H1 (cell line): ENCODE measurements around the gene MAGEB10. TPM values are rescaled to one million over a fixed set of nuclear protein-coding genes. Genes with fewer than 3 reads are reported as not detected.

Experiments
- CTBP2 ChIP-seq: IDR thresholded peaks from 2 replicates; pipeline ENCODE4 v1.7.0; 2011; ENCODE audit warnings: borderline replicate concordance, mild to moderate bottlenecking, moderate library complexity, mixed read lengths, low read length; ENCODE audit not compliant: insufficient read depth, insufficient read length
- KDM5A ChIP-seq: fragments of 200-600 bp; IDR thresholded peaks from 2 replicates; pipeline ENCODE4 v1.7.1; 2012; ENCODE audit warnings: mild to moderate bottlenecking, low read length, inconsistent platforms, mixed read lengths
- RXRA ChIP-seq: IDR thresholded peaks from 2 replicates; pipeline ENCODE4 v1.6.1; 2011; ENCODE audit warnings: low read depth, mild to moderate bottlenecking, low read length, moderate library complexity; ENCODE audit not compliant: insufficient read depth
- SAP30 ChIP-seq: fragments of 300-600 bp; sonication (generic); IDR thresholded peaks from 2 replicates; pipeline ENCODE4 v1.7.1; 2012; ENCODE audit warnings: low read length, moderate library complexity, mild to moderate bottlenecking, inconsistent platforms; ENCODE audit not compliant: insufficient read depth, insufficient replicate concordance
- SRF ChIP-seq: IDR thresholded peaks from 2 replicates; pipeline ENCODE4 v1.6.1; 2011; ENCODE audit warnings: mild to moderate bottlenecking, low read depth, low read length, moderate library complexity
- TCF12 ChIP-seq: IDR thresholded peaks from 2 replicates; pipeline ENCODE4 v1.6.1; 2011; ENCODE audit warnings: low read depth, mild to moderate bottlenecking, low read length
- polyA plus RNA-seq, 7 experiments: library from polyadenylated mRNA; depleted of rRNA in 3 of 7; stranded (reverse) in 5 of 7; unstranded in 2 of 7; fragments of >200 nt in 5 of 7; fragments of 200-250 nt in 2 of 7; gene quantifications; 1 replicate in 5 of 7; 2 replicates in 1 of 7; 4 replicates in 1 of 7; pipeline versions ENCODE4 v1.2.1 to v1.2.3, GENCODE V29; 2011 to 2013; ENCODE audit warnings: missing spikeins in 2 of 7, mixed read lengths in 2 of 7
- total RNA-seq: library from RNA; stranded (reverse); fragmentation: NEBNext Ultra II Directional; extraction: Animal tissue kit (Norgen Biotek cat#: 25700); gene quantifications from 2 replicates; pipeline ENCODE4 v1.2.1, GENCODE V29; 2021

The MAGEB10 gene
- total and polyA plus RNA-seq, 2 of the 8 experiments (the other 6 are each of a cell fraction or from before 2014, with no cell fraction given): not detected

- no peak for TF ChIP-seq KDM5A
- TF ChIP-seq TCF12: no peak
- no peak for TF ChIP-seq SAP30
- TF ChIP-seq CTBP2: no peak
- no peak for TF ChIP-seq RXRA
- no peak for TF ChIP-seq SRF
Observed at GRCh38 chrX:27807690-27808089, at the start of gene MAGEB10 (continued).
